Stromal cell of bone marrow (primary cell): ENCODE measurements around the gene TAS2R31.

Experiments used
- DNase-seq: peaks from one replicate; pipeline ENCODE4 v3.0.0-alpha.2; 2012; ENCODE audit warnings: low read depth

The TAS2R31 gene

GRCh38 chr12:10998204-10998603 lies 33.0 kb downstream of the TAS2R31 start, which contains the start of gene TAS2R20:
Gene TAS2R20 (minus strand): TSS chr12:10998304. CDS start chr12:10997875, 429 bp downstream.
- DNase-seq, result no peak

DNA sequence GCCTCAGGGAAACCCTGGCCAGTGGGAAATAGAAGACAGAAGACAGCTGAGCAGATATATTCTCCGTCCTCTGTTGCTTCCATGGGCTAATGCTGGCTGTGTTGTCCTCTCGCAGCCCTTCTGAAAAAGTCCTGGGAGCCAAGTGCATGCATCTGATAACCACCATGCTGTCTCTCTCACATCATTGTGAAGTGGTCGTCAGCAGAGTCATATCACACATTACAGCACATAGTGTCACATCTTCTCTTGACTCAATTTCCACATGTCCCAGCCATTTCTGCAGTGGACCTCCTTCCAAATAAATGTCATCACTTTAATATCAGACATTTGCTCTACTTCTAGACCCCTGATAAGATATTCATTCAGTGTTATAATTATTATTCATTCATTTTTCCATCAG lies 36.9 kb downstream of the TAS2R31 start:
- no peak for DNase-seq

DNA sequence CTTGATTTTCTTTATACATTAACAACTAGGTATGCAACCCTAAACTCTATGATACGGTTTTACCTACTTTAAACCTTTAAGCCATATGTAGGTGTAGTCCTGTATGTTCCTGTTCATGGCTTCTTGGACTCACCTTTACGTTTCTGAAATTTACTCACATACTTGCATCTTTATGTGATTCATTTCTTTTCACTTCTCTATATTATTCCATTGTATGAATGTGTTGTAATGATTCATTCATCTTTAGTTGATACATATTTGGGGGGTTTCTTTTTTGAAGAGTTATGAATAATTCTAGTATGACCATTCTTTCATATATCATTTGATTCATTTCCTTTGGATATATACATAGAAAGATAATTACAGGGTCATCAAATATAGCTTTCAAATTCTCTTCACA lies 42.1 kb downstream of the TAS2R31 start:
- DNase-seq, result no peak

GRCh38 chr12:10986812-10987211 lies 44.4 kb downstream of the TAS2R31 start, which contains the start of gene TAS2R50:
Gene TAS2R50 (minus strand): TSS chr12:10986912. CDS start chr12:10986860, 52 bp downstream.
- DNase-seq, result no peak

DNA sequence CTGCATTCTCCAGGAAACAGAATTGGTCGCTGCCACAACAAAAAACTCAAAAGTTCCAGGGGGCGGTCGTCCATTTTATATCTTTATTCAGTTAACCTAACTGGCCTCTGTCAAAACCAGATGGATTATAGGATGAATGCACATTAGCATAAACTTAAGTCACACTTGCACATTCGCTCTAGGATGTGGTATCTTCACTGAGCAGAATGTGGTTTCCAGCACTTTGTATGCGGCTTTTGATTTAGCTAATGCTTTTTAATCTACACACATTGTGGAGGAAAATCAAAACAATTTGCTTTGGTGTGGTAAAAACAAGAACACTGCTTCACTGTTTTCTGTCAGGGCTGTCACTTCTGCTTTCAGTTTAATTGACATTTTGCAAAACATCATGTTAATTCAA lies 49.0 kb downstream of the TAS2R31 start:
- DNase-seq, result no peak
